T-cell (primary cell): ENCODE measurements around the gene APMAP. TPM values are rescaled to one million over a fixed set of nuclear protein-coding genes. Genes with fewer than 3 reads are reported as not detected.

Experiments
- ATAC-seq, 4 experiments: fragments of 200-7000 bp in 3 of 4; fragments of 150-1000 bp in 1 of 4; cut with Tn5 transposase; replicated peaks in 1 of 4; 1 replicate in 3 of 4; 2 replicates in 1 of 4; pipeline ENCODE4 v1.10.0; 2021; ENCODE audit warnings: moderate library complexity in 3 of 4, mild to moderate bottlenecking in 2 of 4, moderate number of reproducible peaks in 1 of 4
- CTCF ChIA-PET, 2 donors: fragments of 300-600 bp; sonication (Branson Sonifier 250); formaldehyde crosslinking; loops; one replicate each; lab custom pipeline; 2022; ENCODE audit warnings: antibody characterized with exemption in 2 of 2; lab: Charles Lee
- POLR2A ChIA-PET, 2 donors: fragments of 300-600 bp; sonication (Branson Sonifier 250); formaldehyde crosslinking; loops; one replicate each; lab custom pipeline; 2022; ENCODE audit warnings: antibody characterized with exemption in 2 of 2; lab: Charles Lee
- DNase-seq, 35 experiments: peaks; one replicate each; pipeline versions ENCODE4 v3.0.0 to v3.0.0-alpha.2; 2013 to 2023
- H3K27ac ChIP-seq: one replicate; pipeline ENCODE4 v1.5.1; 2013; ENCODE audit warnings: low read length
- H3K27me3 ChIP-seq, 2 experiments: replicated peaks in 1 of 2; 1 replicate in 1 of 2; 2 replicates in 1 of 2; pipeline versions ENCODE4 v1.6.1 to v1.7.0; 2013; ENCODE audit warnings: low read length in 1 of 2, mixed read lengths in 1 of 2; ENCODE audit not compliant: control insufficient read depth in 2 of 2, insufficient read depth in 2 of 2; ENCODE audit errors: extremely low read depth in 1 of 2
- H3K36me3 ChIP-seq, 2 donors: 1 replicate in 1 of 2; 2 replicates in 1 of 2; pipeline versions ENCODE4 v1.6.1 to v1.7.0; 2013; ENCODE audit warnings: low read length in 1 of 2; ENCODE audit not compliant: control insufficient read depth in 2 of 2, insufficient read depth in 1 of 2; ENCODE audit errors: extremely low read depth in 1 of 2
- H3K4me1 ChIP-seq, 2 experiments: 1 replicate in 1 of 2; 2 replicates in 1 of 2; pipeline versions ENCODE4 v1.6.1 to v1.7.0; 2013; ENCODE audit warnings: low read length in 2 of 2, mixed read lengths in 1 of 2; ENCODE audit not compliant: insufficient read depth in 2 of 2, control insufficient read depth in 1 of 2; ENCODE audit errors: extremely low read depth in 1 of 2
- H3K4me3 ChIP-seq, 2 donors: 1 replicate in 1 of 2; 2 replicates in 1 of 2; pipeline versions ENCODE4 v1.5.1 to v1.7.0; 2013; ENCODE audit warnings: mild to moderate bottlenecking in 2 of 2, low read length in 1 of 2, moderate library complexity in 1 of 2; ENCODE audit not compliant: control insufficient read depth in 1 of 2; ENCODE audit errors: extremely low read depth in 1 of 2
- H3K9me3 ChIP-seq: 2 replicates; pipeline ENCODE4 v1.7.0; 2013
- H3K27ac Mint-ChIP-seq, 2 donors: one replicate each; pipeline ENCODE4 v1.8.0; 2020 to 2021; ENCODE audit warnings: mild to moderate bottlenecking in 2 of 2, mixed read lengths in 2 of 2
- H3K27me3 Mint-ChIP-seq, 2 donors: one replicate each; pipeline ENCODE4 v1.8.0; 2021 to 2022; ENCODE audit warnings: mixed read lengths in 2 of 2
- H3K36me3 Mint-ChIP-seq: one replicate; pipeline ENCODE4 v1.8.0; 2021; ENCODE audit warnings: mixed read lengths
- H3K4me1 Mint-ChIP-seq, 3 donors: one replicate each; pipeline ENCODE4 v1.8.0; 2020 to 2022; ENCODE audit warnings: mixed read lengths in 3 of 3, mild to moderate bottlenecking in 1 of 3
- H3K4me3 Mint-ChIP-seq, 3 donors: one replicate each; pipeline ENCODE4 v1.8.0; 2020 to 2022; ENCODE audit warnings: mild to moderate bottlenecking in 3 of 3, mixed read lengths in 3 of 3, moderate library complexity in 3 of 3
- H3K9me3 Mint-ChIP-seq, 3 donors: one replicate each; pipeline ENCODE4 v1.8.0; 2020 to 2022; ENCODE audit warnings: mixed read lengths in 3 of 3
- WGBS: methylation state at CpG from one replicate; pipeline ENCODE4 v1.1.5; 2013; ENCODE audit warnings: missing lambda C conversion rate; ENCODE audit not compliant: insufficient coverage; 5-methylcytosine and 5-hydroxymethylcytosine counted together
- total RNA-seq, 35 experiments: library from RNA in 6 of 35; stranded (reverse) in 6 of 35; fragments of 120-200 nt in 1 of 35; gene quantifications; one replicate each; pipeline versions ENCODE4 v1.2.1 to v1.2.4 and lab custom pipeline; 2013 to 2026

The APMAP gene
- total RNA-seq, 5 donors from 2014 or later (not counting 1 experiment from before 2014, with no cell fraction given): 32.2 to 53.0 (median 49.8) TPM

- H3K27ac Mint-ChIP-seq: no peak overlapping the region
- H3K4me1 ChIP-seq: peaks cover 0 to 24% of the 10 kb centered on the region in 2 experiments
- H3K36me3 Mint-ChIP-seq: peaks cover 55% of the 10 kb centered on the region
- no peaks in the 10 kb centered on the region for H3K27me3 ChIP-seq
- H3K27ac ChIP-seq: no peak overlapping the region
- CTCF ChIA-PET: no interaction called here
- 95% methylated on average over 8 of the region's 14 CpGs for WGBS
- H3K4me3 Mint-ChIP-seq: no peak overlapping the region
- POLR2A ChIA-PET: no interaction called here
- H3K27me3 Mint-ChIP-seq: no peaks in the 10 kb centered on the region
- H3K9me3 ChIP-seq: no peaks in the 10 kb centered on the region
- H3K4me3 ChIP-seq: no peak overlapping the region
- H3K9me3 Mint-ChIP-seq: no peaks in the 10 kb centered on the region
- peaks cover 8 to 62% of the 10 kb centered on the region in 2 donors for H3K36me3 ChIP-seq
- no peak for ATAC-seq
- no peak for DNase-seq
- H3K4me1 Mint-ChIP-seq: peaks cover 24 to 33% (median 26%) of the 10 kb centered on the region in 3 donors
Measured at GRCh38 chr20:25025091-25025861, 32.7 kb upstream of the APMAP start.

DNA sequence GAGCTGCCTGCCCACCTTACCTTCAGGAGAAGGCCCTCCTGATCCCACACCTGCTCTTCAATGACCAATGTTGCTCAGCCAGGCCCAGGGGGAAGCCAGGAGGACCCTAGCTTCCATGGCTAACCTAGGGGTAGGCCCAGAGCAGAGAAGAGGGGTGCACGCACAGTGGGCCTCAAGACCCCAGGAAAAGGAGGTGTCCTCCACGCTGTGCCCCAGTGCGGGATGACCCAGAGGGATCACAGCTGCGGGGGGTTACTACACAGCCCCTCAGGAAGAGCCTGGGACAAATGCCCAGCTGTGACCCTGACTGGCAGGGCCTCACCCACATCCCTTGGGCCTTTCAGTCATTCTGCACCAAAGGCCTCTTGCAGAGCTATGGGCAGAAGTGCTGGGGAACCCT, 31.6 kb upstream of the APMAP start:
- Histone ChIP-seq H3K27ac (no peak overlapping the region), H3K36me3 (peaks cover 11 to 64% of the 10 kb centered on the region in 2 donors), H3K4me1 (peaks cover 0 to 24% of the 10 kb centered on the region in 2 experiments), H3K27me3 (no peaks in the 10 kb centered on the region), H3K4me3 (no peak overlapping the region), H3K9me3 (no peaks in the 10 kb centered on the region)
- POLR2A ChIA-PET: no interaction called here
- ATAC-seq (no peak), DNase-seq (no peak)
- Mint-ChIP-seq H3K9me3 (no peaks in the 10 kb centered on the region), H3K4me1 (peaks cover 16 to 27% (median 19%) of the 10 kb centered on the region in 3 donors), H3K36me3 (peaks cover 55% of the 10 kb centered on the region), H3K27ac (no peak overlapping the region), H3K4me3 (no peak overlapping the region), H3K27me3 (no peaks in the 10 kb centered on the region)
- 100% methylated on average over 4 of the region's 4 CpGs for WGBS
- CTCF ChIA-PET: no interaction called here

DNA sequence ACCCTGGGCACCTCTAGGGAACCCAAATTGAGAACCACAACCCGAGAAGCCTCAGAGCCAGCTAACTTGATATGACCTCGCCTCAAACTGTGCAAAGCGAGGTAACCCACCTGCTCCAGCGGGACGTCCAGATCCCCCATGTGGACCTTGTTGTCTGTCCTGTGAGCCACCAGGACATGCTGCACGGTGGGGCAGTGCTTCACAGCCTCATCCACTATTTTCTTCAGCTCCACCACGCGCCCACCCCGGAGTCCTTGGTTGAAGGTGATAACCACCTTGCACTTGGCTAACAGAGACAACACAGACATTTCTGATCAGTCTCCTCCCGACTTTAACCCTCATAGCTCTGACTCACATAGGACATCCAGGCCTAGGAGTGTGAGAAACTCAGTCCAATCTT, 30.8 kb upstream of the APMAP start:
- Mint-ChIP-seq H3K4me3 (no peak overlapping the region), H3K27me3 (no peaks in the 10 kb centered on the region), H3K4me1 (peaks cover 16 to 27% (median 19%) of the 10 kb centered on the region in 3 donors), H3K27ac (no peak overlapping the region), H3K9me3 (no peaks in the 10 kb centered on the region), H3K36me3 (peaks cover 59% of the 10 kb centered on the region)
- WGBS: 94% methylated on average over 4 of the region's 10 CpGs
- Histone ChIP-seq H3K4me1 (peaks cover 0 to 24% of the 10 kb centered on the region in 2 experiments), H3K27ac (no peak overlapping the region), H3K27me3 (no peaks in the 10 kb centered on the region), H3K9me3 (no peaks in the 10 kb centered on the region), H3K4me3 (no peak overlapping the region), H3K36me3 (peaks cover 14 to 72% of the 10 kb centered on the region in 2 donors)
- ATAC-seq: no peak
- no peak for DNase-seq
- POLR2A ChIA-PET: no interaction called here
- CTCF ChIA-PET: no interaction called here

DNA sequence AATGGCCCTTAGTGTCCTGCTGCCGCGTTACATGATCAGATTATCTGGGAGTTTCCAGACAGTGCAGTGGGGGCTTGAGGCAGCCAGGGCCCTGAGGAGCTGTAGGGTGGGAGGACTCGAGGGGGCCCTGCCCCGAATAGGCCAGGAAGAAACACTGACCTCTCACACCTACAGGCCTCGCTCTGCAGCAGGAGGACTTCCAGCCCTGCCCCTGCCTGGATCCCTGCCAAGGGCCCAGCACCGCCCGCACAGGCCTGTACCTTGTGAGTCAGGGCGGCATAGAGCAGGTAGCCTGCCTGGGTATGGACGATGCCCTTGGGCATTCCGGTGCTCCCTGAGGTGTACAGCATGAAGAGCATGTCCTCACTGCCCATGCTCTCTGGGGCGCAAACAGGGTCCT, 30.1 kb upstream of the APMAP start:
- Histone ChIP-seq H3K4me1 (peaks cover 0 to 24% of the 10 kb centered on the region in 2 experiments), H3K9me3 (no peaks in the 10 kb centered on the region), H3K4me3 (no peak overlapping the region), H3K36me3 (peaks cover 14 to 77% of the 10 kb centered on the region in 2 donors), H3K27ac (no peak overlapping the region), H3K27me3 (no peaks in the 10 kb centered on the region)
- WGBS: 97% methylated on average over 8 of the region's 11 CpGs
- peaks cover 61% of the 10 kb centered on the region for H3K36me3 Mint-ChIP-seq
- DNase-seq: no peak
- POLR2A ChIA-PET: no interaction called here
- no peak overlapping the region for H3K27ac Mint-ChIP-seq
- CTCF ChIA-PET: no interaction called here
- ATAC-seq: no peak
- no peaks in the 10 kb centered on the region for H3K27me3 Mint-ChIP-seq
- no peaks in the 10 kb centered on the region for H3K9me3 Mint-ChIP-seq
- H3K4me1 Mint-ChIP-seq: peaks cover 16 to 26% (median 19%) of the 10 kb centered on the region in 3 donors
- no peak overlapping the region for H3K4me3 Mint-ChIP-seq

DNA sequence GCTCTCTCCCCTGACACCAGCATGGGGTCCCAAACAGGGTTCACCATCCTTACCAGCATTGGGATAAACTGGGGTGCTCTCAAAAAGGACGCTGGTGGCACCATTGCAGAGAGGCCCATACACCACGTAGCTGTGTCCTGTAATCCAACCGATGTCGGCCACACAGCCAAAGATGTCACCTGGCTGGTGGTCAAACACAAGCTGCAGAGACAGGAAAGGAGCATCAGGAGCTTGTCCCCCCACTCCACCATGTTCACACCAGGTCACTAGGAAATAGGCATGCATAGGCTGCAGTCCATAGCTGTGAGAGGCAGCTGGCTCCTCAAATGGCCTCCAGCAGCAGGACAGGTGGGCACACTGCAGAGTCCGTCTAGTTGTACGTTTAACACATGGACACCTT, 28.8 kb upstream of the APMAP start:
- Histone ChIP-seq H3K4me1 (peaks cover 0 to 24% of the 10 kb centered on the region in 2 experiments), H3K27me3 (no peaks in the 10 kb centered on the region), H3K36me3 (peaks cover 14 to 78% of the 10 kb centered on the region in 2 donors), H3K9me3 (no peaks in the 10 kb centered on the region), H3K4me3 (no peak overlapping the region), H3K27ac (no peak overlapping the region)
- Mint-ChIP-seq H3K4me1 (peaks cover 7 to 17% (median 13%) of the 10 kb centered on the region in 3 donors), H3K27me3 (no peaks in the 10 kb centered on the region), H3K27ac (no peak overlapping the region), H3K4me3 (no peak overlapping the region), H3K36me3 (peaks cover 56% of the 10 kb centered on the region), H3K9me3 (no peaks in the 10 kb centered on the region)
- WGBS: 97% methylated on average over 5 of the region's 6 CpGs
- DNase-seq: no peak
- CTCF ChIA-PET: no interaction called here
- POLR2A ChIA-PET: no interaction called here
- no peak for ATAC-seq

GRCh38 chr20:25020901-25021301, 28.4 kb upstream of the APMAP start:
- H3K4me1 ChIP-seq: peaks cover 0 to 19% of the 10 kb centered on the region in 2 experiments
- H3K36me3 ChIP-seq: peaks cover 14 to 74% of the 10 kb centered on the region in 2 donors
- H3K27ac Mint-ChIP-seq: no peak overlapping the region
- ATAC-seq: no peak
- H3K4me3 Mint-ChIP-seq: no peak overlapping the region
- ChIA-PET POLR2A (no interaction called here), CTCF (no interaction called here)
- H3K36me3 Mint-ChIP-seq: peaks cover 54% of the 10 kb centered on the region
- H3K9me3 Mint-ChIP-seq: no peaks in the 10 kb centered on the region
- no peak for DNase-seq
- no peaks in the 10 kb centered on the region for H3K27me3 Mint-ChIP-seq
- no peaks in the 10 kb centered on the region for H3K27me3 ChIP-seq
- no peaks in the 10 kb centered on the region for H3K9me3 ChIP-seq
- no peak overlapping the region for H3K27ac ChIP-seq
- 92% methylated on average over 6 of the region's 6 CpGs for WGBS
- peaks cover 7 to 16% (median 13%) of the 10 kb centered on the region in 3 donors for H3K4me1 Mint-ChIP-seq
- no peak overlapping the region for H3K4me3 ChIP-seq
